ENCODE results near the gene CPEB1. TPM values are rescaled to one million over a fixed set of nuclear protein-coding genes. Genes with fewer than 3 reads are reported as not detected.

The CPEB1 gene
- total RNA-seq: not detected in 2 replicates

GRCh38 chr15:82647045-82647834 is at the start of gene CPEB1:
TSS of gene CPEB1 (minus strand) at chr15:82647363. CDS start at chr15:82628459, 18,904 bp downstream.

GRCh38 chr15:82540055-82540983 is 106.8 kb downstream of the CPEB1 start, which contains the start of gene RPS17:
TSS of gene RPS17 (minus strand) at chr15:82540457. CDS start at chr15:82540428, 29 bp downstream.

Other genes with a start within 250 kb of the CPEB1 start
- gene GOLGA6L9, start 217.5 kb downstream of the CPEB1 start, total RNA-seq: 1.2 and 1.3 TPM in 2 replicates
- gene RPS17, start 106.9 kb downstream of the CPEB1 start, total RNA-seq: 1,443 and 1,483 TPM in 2 replicates
- gene AP3B2, start 62.5 kb upstream of the CPEB1 start, total RNA-seq: 0.96 TPM in 1 of 2 replicates, not detected in the other
- gene FSD2, start 158.7 kb upstream of the CPEB1 start, total RNA-seq: under 0.01 TPM in 1 of 2 replicates, not detected in the other
- gene WHAMM, start 162.3 kb upstream of the CPEB1 start, total RNA-seq: 6.5 and 7.8 TPM in 2 replicates